Trophoblast cell (in vitro differentiated cells and primary cell): ENCODE measurements around the gene ZNF629.
A peak's percentile ranks its signal among the peaks of the same experiment; 100 is the strongest.
"Not testable (repeated sequence)": the region's sequence is repeated elsewhere in the genome, so short reads cannot be mapped to it uniquely, and the experiment has no call there.

Experiments used
- DNase-seq, 2 donors: peaks; one replicate each; pipeline ENCODE4 v3.0.0-alpha.2; 2016
- H2AFZ ChIP-seq: 2 replicates; pipeline ENCODE4 v1.6.1; 2013; ENCODE audit warnings: low read length, moderate library complexity, mild to moderate bottlenecking; ENCODE audit not compliant: insufficient read depth, poor library complexity
- H2AK5ac ChIP-seq: 2 replicates; pipeline ENCODE4 v1.6.1; 2013; ENCODE audit warnings: mild to moderate bottlenecking, low read length
- H2BK120ac ChIP-seq: 2 replicates; pipeline ENCODE4 v1.6.1; 2013; ENCODE audit warnings: low read length, mild to moderate bottlenecking, moderate library complexity; ENCODE audit not compliant: insufficient read depth, poor library complexity
- H2BK12ac ChIP-seq: 2 replicates; pipeline ENCODE4 v1.6.1; 2013; ENCODE audit warnings: mild to moderate bottlenecking, low read length, moderate library complexity
- H2BK5ac ChIP-seq: 2 replicates; pipeline ENCODE4 v1.6.1; 2013; ENCODE audit warnings: low read length, low read depth, moderate library complexity, mild to moderate bottlenecking; ENCODE audit not compliant: poor library complexity
- H3K14ac ChIP-seq: 2 replicates; pipeline ENCODE4 v1.6.1; 2013; ENCODE audit warnings: mild to moderate bottlenecking, low read length
- H3K18ac ChIP-seq: 2 replicates; pipeline ENCODE4 v1.6.1; 2013; ENCODE audit warnings: mild to moderate bottlenecking, low read length
- H3K23ac ChIP-seq: 2 replicates; pipeline ENCODE4 v1.6.1; 2013; ENCODE audit warnings: low read length
- H3K27ac ChIP-seq: 2 replicates; pipeline ENCODE4 v1.5.1; 2013; ENCODE audit warnings: low read depth, mild to moderate bottlenecking, inconsistent platforms, low read length, moderate library complexity
- H3K27me3 ChIP-seq: 2 replicates; pipeline ENCODE4 v1.6.1; 2013; ENCODE audit warnings: inconsistent platforms, mild to moderate bottlenecking, low read length, moderate library complexity; ENCODE audit not compliant: insufficient read depth
- H3K36me3 ChIP-seq, 2 experiments: 1 replicate in 1 of 2; 2 replicates in 1 of 2; pipeline ENCODE4 v1.6.1; 2013; ENCODE audit warnings: low read length in 2 of 2, mild to moderate bottlenecking in 2 of 2, moderate library complexity in 1 of 2; ENCODE audit not compliant: insufficient read depth in 2 of 2, control insufficient read depth in 1 of 2
- H3K4ac ChIP-seq: 2 replicates; pipeline ENCODE4 v1.6.1; 2013; ENCODE audit warnings: low read depth, mild to moderate bottlenecking, low read length, moderate library complexity
- H3K4me1 ChIP-seq, 2 experiments: 1 replicate in 1 of 2; 2 replicates in 1 of 2; pipeline ENCODE4 v1.6.1; 2013; ENCODE audit warnings: low read length in 2 of 2, mild to moderate bottlenecking in 2 of 2, moderate library complexity in 1 of 2; ENCODE audit not compliant: insufficient read depth in 2 of 2, control insufficient read depth in 1 of 2
- H3K4me2 ChIP-seq: 2 replicates; pipeline ENCODE4 v1.6.1; 2013; ENCODE audit warnings: inconsistent platforms, mild to moderate bottlenecking, low read length, moderate library complexity
- H3K4me3 ChIP-seq: 2 replicates; pipeline ENCODE4 v1.5.1; 2013; ENCODE audit warnings: mild to moderate bottlenecking, low read depth, low read length, inconsistent platforms
- H3K79me1 ChIP-seq: one replicate; pipeline ENCODE4 v1.6.1; 2013; ENCODE audit warnings: low read length
- H3K79me2 ChIP-seq: 2 replicates; pipeline ENCODE4 v1.6.1; 2013; ENCODE audit warnings: low read length, mild to moderate bottlenecking; ENCODE audit not compliant: control insufficient read depth, insufficient read depth, poor library complexity
- H3K9ac ChIP-seq: 2 replicates; pipeline ENCODE4 v1.6.1; 2013; ENCODE audit warnings: mild to moderate bottlenecking, low read length
- H3K9me3 ChIP-seq: 2 replicates; pipeline ENCODE4 v1.6.1; 2013; ENCODE audit warnings: low read depth, mild to moderate bottlenecking, control low read depth, inconsistent platforms, low read length; ENCODE audit not compliant: insufficient read depth
- H4K12ac ChIP-seq: 2 replicates; pipeline ENCODE4 v1.6.1; 2013; ENCODE audit warnings: low read depth, mild to moderate bottlenecking, low read length, moderate library complexity
- H4K8ac ChIP-seq: 2 replicates; pipeline ENCODE4 v1.6.1; 2013; ENCODE audit warnings: low read depth, mild to moderate bottlenecking, low read length, moderate library complexity
- H4K91ac ChIP-seq: one replicate; pipeline ENCODE4 v1.6.1; 2013; ENCODE audit warnings: low read depth, mild to moderate bottlenecking, low read length, moderate library complexity
- WGBS: extraction: QIAGEN DNeasy Blood & Tissue Kit; methylation state at CpG from one replicate; pipeline ENCODE4 v1.1.7; 2013; ENCODE audit warnings: missing lambda C conversion rate; ENCODE audit not compliant: insufficient read length, insufficient coverage; ENCODE audit errors: extremely low coverage; 5-methylcytosine and 5-hydroxymethylcytosine counted together

ZNF629 gene

GRCh38 chr16:30813821-30814189, 26.8 kb upstream of the ZNF629 start:
- peak overlapping the region; percentile 16 for H3K4me3 ChIP-seq
- no CpG with 5 or more reads among the region's 3 CpGs for WGBS
- H3K9me3 ChIP-seq = no peaks in the 10 kb centered on the region

DNA sequence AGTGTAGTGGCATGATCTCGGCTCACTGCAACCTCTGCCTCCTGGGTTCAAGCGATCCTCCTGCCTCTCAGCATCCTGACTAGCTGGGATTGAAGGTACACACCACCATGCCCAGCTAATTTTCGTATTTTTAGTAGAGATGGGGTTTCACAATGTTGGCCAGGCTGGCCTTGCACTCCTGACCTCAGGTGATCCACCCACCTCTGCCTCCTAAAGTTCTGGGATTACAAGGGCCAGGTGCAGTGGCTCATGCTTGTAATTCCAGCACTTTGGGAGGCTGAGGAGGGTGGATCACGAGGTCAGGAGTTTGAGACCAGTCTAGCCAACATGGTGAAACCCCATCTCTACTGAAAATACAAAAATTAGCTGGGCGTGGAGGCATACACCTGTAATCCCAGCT, 22.7 kb upstream of the ZNF629 start:
- H4K12ac ChIP-seq, H2AFZ ChIP-seq, H3K27ac ChIP-seq, H3K14ac ChIP-seq, H3K36me3 ChIP-seq, H3K4ac ChIP-seq, H4K8ac ChIP-seq, H2AK5ac ChIP-seq, H3K18ac ChIP-seq, H2BK5ac ChIP-seq, H3K27me3 ChIP-seq, H4K91ac ChIP-seq, H2BK120ac ChIP-seq, H3K9me3 ChIP-seq, H2BK12ac ChIP-seq, DNase-seq, H3K23ac ChIP-seq, H3K4me2 ChIP-seq, H3K4me3 ChIP-seq, H3K9ac ChIP-seq, H3K79me2 ChIP-seq: not testable (repeated sequence)
- Histone ChIP-seq H3K79me1 (peaks cover 17% of the 10 kb centered on the region), H3K4me1 (peaks cover 8 to 13% of the 10 kb centered on the region in 2 experiments)
- no CpG with 5 or more reads among the region's 5 CpGs for WGBS

More at GRCh38 chr16:30813821-30814189, 26.8 kb upstream of the ZNF629 start:
- Histone ChIP-seq H3K9ac (no peak overlapping the region), H3K18ac (peak overlapping the region; percentile 5), H2BK5ac (no peak overlapping the region), H3K4ac (no peak overlapping the region), H3K27me3 (no peaks in the 10 kb centered on the region), H3K4me2 (peak overlapping the region; percentile 63), H3K27ac (peak overlapping the region; percentile 22), H3K79me2 (no peaks in the 10 kb centered on the region), H4K8ac (peak overlapping the region; percentile 31), H2BK12ac (no peak overlapping the region), H2BK120ac (peak overlapping the region; percentile 45), H3K14ac (no peak overlapping the region), H3K36me3 (no peaks in the 10 kb centered on the region), H4K91ac (peak overlapping the region; percentile 49), H2AFZ (peak overlapping the region; percentile 40), H3K23ac (no peak overlapping the region), H2AK5ac (no peak overlapping the region), H3K79me1 (peaks cover 6% of the 10 kb centered on the region), H3K4me1 (peaks cover 3 to 6% of the 10 kb centered on the region in 2 experiments), H4K12ac (peak overlapping the region; percentile 17)
- DNase-seq = peak in 1 of 2 donors; percentile 59

GRCh38 chr16:30808890-30809426, 22.0 kb upstream of the ZNF629 start:
- not testable (repeated sequence) for H3K9me3 ChIP-seq, H2AFZ ChIP-seq, H2BK5ac ChIP-seq, H3K4ac ChIP-seq, H3K14ac ChIP-seq, DNase-seq, H3K9ac ChIP-seq, H3K27ac ChIP-seq, H4K8ac ChIP-seq, H3K79me2 ChIP-seq, H2BK12ac ChIP-seq, H3K18ac ChIP-seq, H3K4me3 ChIP-seq, H2AK5ac ChIP-seq, H3K23ac ChIP-seq, H3K27me3 ChIP-seq, H3K4me2 ChIP-seq, H3K36me3 ChIP-seq, H4K12ac ChIP-seq, H2BK120ac ChIP-seq, H4K91ac ChIP-seq
- no CpG with 5 or more reads among the region's 5 CpGs for WGBS
- H3K79me1 ChIP-seq = peaks cover 13% of the 10 kb centered on the region
- peaks cover 8 to 11% of the 10 kb centered on the region in 2 experiments for H3K4me1 ChIP-seq

DNA sequence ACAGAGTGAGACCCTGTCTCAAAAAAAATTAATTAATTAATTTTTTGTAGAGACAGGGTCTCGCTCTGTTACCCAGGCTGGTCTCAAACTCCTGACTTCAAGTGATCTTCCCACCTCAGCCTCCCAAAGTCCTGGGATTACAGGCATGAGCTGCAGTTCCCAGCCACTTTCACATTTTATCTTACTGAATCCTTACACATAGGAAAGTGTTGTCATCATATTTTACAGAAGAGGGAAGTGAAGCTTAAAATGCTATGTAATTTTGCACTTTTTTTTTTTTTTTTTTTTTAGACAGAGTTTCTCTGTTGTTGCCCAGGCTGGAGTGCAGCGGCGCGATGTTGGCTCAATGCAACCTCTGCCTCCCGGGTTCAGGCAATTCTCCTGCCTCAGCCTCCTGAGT, 21.1 kb upstream of the ZNF629 start:
- Histone ChIP-seq H3K79me1 (peaks cover 13% of the 10 kb centered on the region), H3K23ac (no peak overlapping the region), H3K27ac (no peak overlapping the region), H3K4ac (no peak overlapping the region), H3K79me2 (peaks cover 5% of the 10 kb centered on the region), H3K4me2 (no peak overlapping the region), H3K9me3 (no peaks in the 10 kb centered on the region), H3K14ac (no peak overlapping the region), H3K18ac (no peak overlapping the region), H4K91ac (no peak overlapping the region), H2AFZ (no peak overlapping the region), H2BK120ac (no peak overlapping the region), H2BK5ac (no peak overlapping the region), H2AK5ac (no peak overlapping the region), H3K4me1 (peaks cover 8 to 10% of the 10 kb centered on the region in 2 experiments), H3K9ac (no peak overlapping the region), H3K36me3 (no peaks in the 10 kb centered on the region), H2BK12ac (no peak overlapping the region), H3K27me3 (no peaks in the 10 kb centered on the region), H4K8ac (no peak overlapping the region), H4K12ac (no peak overlapping the region), H3K4me3 (no peak overlapping the region)
- no peak for DNase-seq
- WGBS = no CpG with 5 or more reads among the region's 5 CpGs
